Ramos (cell line): ENCODE results near the gene PROM2.

Source experiments
- in situ Hi-C: fragments of 300-500 bp; cut with MboI; formaldehyde crosslinking; loops from one replicate; pipeline ENCODE4 v1.14.3; 2022; ENCODE audit warnings: low sequenced_read_pairs; ENCODE audit not compliant: unreplicated experiment

Gene PROM2

GRCh38 chr2:95333056-95333455, 58.8 kb downstream of the PROM2 start:
- in situ Hi-C loops: no loop called here

- in situ Hi-C loops: no loop called here
Measured at GRCh38 chr2:95333888-95334338, 59.7 kb downstream of the PROM2 start.

- in situ Hi-C loops: no loop called here
Measured at GRCh38 chr2:95334916-95335641, 60.8 kb downstream of the PROM2 start.

GRCh38 chr2:95336406-95336805, 62.2 kb downstream of the PROM2 start:
- in situ Hi-C loops: no loop called here

GRCh38 chr2:95337829-95338228, 63.6 kb downstream of the PROM2 start:
- in situ Hi-C loops: no loop called here
